H1 (cell line): ENCODE results near the gene LSG1. TPM values are rescaled to one million over a fixed set of nuclear protein-coding genes. Genes with fewer than 3 reads are reported as not detected.

ENCODE experiments used
- BACH1 ChIP-seq: IDR thresholded peaks from 2 replicates; pipeline ENCODE4 v1.6.1; 2012; ENCODE audit warnings: low read length, improper control_type of control experiment
- CBX5 ChIP-seq: fragments of 300-800, 300-1000 bp; sonication (generic); IDR thresholded peaks from 2 replicates; pipeline ENCODE4 v1.7.1; 2016; ENCODE audit warnings: antibody characterized with exemption, low read length, low read depth
- CEBPB ChIP-seq: IDR thresholded peaks from 2 replicates; pipeline ENCODE4 v1.6.1; 2012; ENCODE audit warnings: low read depth, low read length
- CHD7 ChIP-seq: fragments of 300-600 bp; sonication (generic); IDR thresholded peaks from 2 replicates; pipeline ENCODE4 v1.7.1; 2012; ENCODE audit warnings: low read length, moderate library complexity, mild to moderate bottlenecking, inconsistent platforms; ENCODE audit not compliant: insufficient replicate concordance
- KDM1A ChIP-seq: fragments of 200-600, 300-600 bp; sonication (generic); IDR thresholded peaks from 2 replicates; pipeline ENCODE4 v1.7.1; 2016; ENCODE audit warnings: mild to moderate bottlenecking, low read length, borderline replicate concordance
- NRF1 ChIP-seq: IDR thresholded peaks from 2 replicates; pipeline ENCODE4 v1.6.1; 2011; ENCODE audit warnings: mild to moderate bottlenecking, low read depth, low read length, improper control_type of control experiment
- POU5F1 ChIP-seq: IDR thresholded peaks from 2 replicates; pipeline ENCODE4 v1.6.1; 2011; ENCODE audit warnings: low read depth, mild to moderate bottlenecking, low read length, moderate library complexity
- TEAD4 ChIP-seq: IDR thresholded peaks from 2 replicates; pipeline ENCODE4 v1.6.1; 2012; ENCODE audit warnings: low read depth, low read length, inconsistent platforms, mixed read lengths
- polyA plus RNA-seq, 7 experiments: library from polyadenylated mRNA; depleted of rRNA in 3 of 7; stranded (reverse) in 5 of 7; unstranded in 2 of 7; fragments of >200 nt in 5 of 7; fragments of 200-250 nt in 2 of 7; gene quantifications; 1 replicate in 5 of 7; 2 replicates in 1 of 7; 4 replicates in 1 of 7; pipeline versions ENCODE4 v1.2.1 to v1.2.3, GENCODE V29; 2011 to 2013; ENCODE audit warnings: missing spikeins in 2 of 7, mixed read lengths in 2 of 7
- total RNA-seq: library from RNA; stranded (reverse); fragmentation: NEBNext Ultra II Directional; extraction: Animal tissue kit (Norgen Biotek cat#: 25700); gene quantifications from 2 replicates; pipeline ENCODE4 v1.2.1, GENCODE V29; 2021

Gene LSG1
- total and polyA plus RNA-seq, 2 of the 8 experiments (the other 6 are each of a cell fraction or from before 2014, with no cell fraction given) = 23.7 to 47.6 TPM

- TF ChIP-seq CHD7 (no peak), BACH1 (no peak), KDM1A (no peak), CEBPB (no peak), NRF1 (no peak), POU5F1 (no peak), CBX5 (no peak), TEAD4 (no peak)
Observed at GRCh38 chr3:194642769-194643168, 29.2 kb downstream of the LSG1 start (continued).
